ENCODE results near the gene ZCWPW2.

ZCWPW2 gene

GRCh38 chr3:28348629-28349468, at the start of gene ZCWPW2, which contains the start of gene AZI2:
TSS of gene ZCWPW2 (plus strand) at chr3:28348721. CDS start at chr3:28413069, 64,348 bp downstream.
TSS of gene AZI2 (minus strand) at chr3:28348824. CDS start at chr3:28340617, 8,207 bp downstream.
- no peaks in the 10 kb centered on the region for H3K27me3 Mint-ChIP-seq (ENCODE audit: low read depth)
- peak within 1 kb of the TSS; percentile 99 for H3K4me3 Mint-ChIP-seq
- peaks cover 30% of the 10 kb centered on the region for H3K36me3 Mint-ChIP-seq (ENCODE audit: low read depth)
- peak within 1 kb of the TSS; percentile 99 for H3K27ac Mint-ChIP-seq
- H3K9me3 Mint-ChIP-seq: peaks cover 15% of the 10 kb centered on the region
- H3K4me1 Mint-ChIP-seq (ENCODE audit: low read depth): peaks cover 50% of the 10 kb centered on the region

- no peak overlapping the region for H3K4me3 Mint-ChIP-seq
- peaks cover 3% of the 10 kb centered on the region for H3K36me3 Mint-ChIP-seq (ENCODE audit: low read depth)
- H3K27me3 Mint-ChIP-seq (ENCODE audit: low read depth): no peaks in the 10 kb centered on the region
- H3K27ac Mint-ChIP-seq: no peak overlapping the region
- peaks cover 5% of the 10 kb centered on the region for H3K4me1 Mint-ChIP-seq (ENCODE audit: low read depth)
- H3K9me3 Mint-ChIP-seq: no peaks in the 10 kb centered on the region
Measured at GRCh38 chr3:28299705-28300104, 48.8 kb upstream of the ZCWPW2 start.

GRCh38 chr3:28300345-28300962, 48.1 kb upstream of the ZCWPW2 start:
- Mint-ChIP-seq H3K36me3 (ENCODE audit: low read depth) (peaks cover 3% of the 10 kb centered on the region), H3K4me1 (ENCODE audit: low read depth) (peaks cover 3% of the 10 kb centered on the region), H3K4me3 (no peak overlapping the region), H3K27ac (no peak overlapping the region), H3K9me3 (no peaks in the 10 kb centered on the region), H3K27me3 (ENCODE audit: low read depth) (no peaks in the 10 kb centered on the region)

- Mint-ChIP-seq H3K27ac (no peak overlapping the region), H3K4me3 (no peak overlapping the region), H3K36me3 (ENCODE audit: low read depth) (peaks cover 3% of the 10 kb centered on the region), H3K27me3 (ENCODE audit: low read depth) (no peaks in the 10 kb centered on the region), H3K9me3 (no peaks in the 10 kb centered on the region), H3K4me1 (ENCODE audit: low read depth) (no peaks in the 10 kb centered on the region)
Measured at GRCh38 chr3:28301688-28302087, 46.8 kb upstream of the ZCWPW2 start.

GRCh38 chr3:28308196-28308595, 40.3 kb upstream of the ZCWPW2 start:
- no peak overlapping the region for H3K27ac Mint-ChIP-seq
- H3K27me3 Mint-ChIP-seq (ENCODE audit: low read depth): no peaks in the 10 kb centered on the region
- H3K9me3 Mint-ChIP-seq: no peaks in the 10 kb centered on the region
- H3K4me3 Mint-ChIP-seq: no peak overlapping the region
- no peaks in the 10 kb centered on the region for H3K4me1 Mint-ChIP-seq (ENCODE audit: low read depth)
- H3K36me3 Mint-ChIP-seq (ENCODE audit: low read depth): no peaks in the 10 kb centered on the region

GRCh38 chr3:28315711-28316110, 32.8 kb upstream of the ZCWPW2 start:
- Mint-ChIP-seq H3K27me3 (ENCODE audit: low read depth) (no peaks in the 10 kb centered on the region), H3K27ac (no peak overlapping the region), H3K36me3 (ENCODE audit: low read depth) (peaks cover 9% of the 10 kb centered on the region)

GRCh38 chr3:28316226-28316625, 32.3 kb upstream of the ZCWPW2 start:
- Mint-ChIP-seq H3K9me3 (no peaks in the 10 kb centered on the region), H3K4me1 (ENCODE audit: low read depth) (peaks cover 13% of the 10 kb centered on the region), H3K27me3 (ENCODE audit: low read depth) (no peaks in the 10 kb centered on the region), H3K36me3 (ENCODE audit: low read depth) (peaks cover 14% of the 10 kb centered on the region), H3K27ac (no peak overlapping the region), H3K4me3 (no peak overlapping the region)

More at GRCh38 chr3:28315711-28316110, 32.8 kb upstream of the ZCWPW2 start:
- Mint-ChIP-seq H3K4me3 (no peak overlapping the region), H3K4me1 (ENCODE audit: low read depth) (peaks cover 8% of the 10 kb centered on the region), H3K9me3 (no peaks in the 10 kb centered on the region)

- peaks cover 19% of the 10 kb centered on the region for H3K4me1 Mint-ChIP-seq (ENCODE audit: low read depth)
- H3K27me3 Mint-ChIP-seq (ENCODE audit: low read depth): no peaks in the 10 kb centered on the region
- H3K36me3 Mint-ChIP-seq (ENCODE audit: low read depth): peaks cover 21% of the 10 kb centered on the region
- H3K9me3 Mint-ChIP-seq: no peaks in the 10 kb centered on the region
- H3K4me3 Mint-ChIP-seq: no peak overlapping the region
- H3K27ac Mint-ChIP-seq: no peak overlapping the region
Measured at GRCh38 chr3:28317438-28318022, 31.0 kb upstream of the ZCWPW2 start.

- no peak overlapping the region for H3K4me3 Mint-ChIP-seq
- peaks cover 29% of the 10 kb centered on the region for H3K4me1 Mint-ChIP-seq (ENCODE audit: low read depth)
- no peak overlapping the region for H3K27ac Mint-ChIP-seq
- peaks cover 35% of the 10 kb centered on the region for H3K36me3 Mint-ChIP-seq (ENCODE audit: low read depth)
- H3K9me3 Mint-ChIP-seq: no peaks in the 10 kb centered on the region
- no peaks in the 10 kb centered on the region for H3K27me3 Mint-ChIP-seq (ENCODE audit: low read depth)
Measured at GRCh38 chr3:28320981-28321380, 27.5 kb upstream of the ZCWPW2 start.

GRCh38 chr3:28322464-28322863, 26.1 kb upstream of the ZCWPW2 start:
- no peak overlapping the region for H3K27ac Mint-ChIP-seq
- no peaks in the 10 kb centered on the region for H3K27me3 Mint-ChIP-seq (ENCODE audit: low read depth)
- peaks cover 35% of the 10 kb centered on the region for H3K36me3 Mint-ChIP-seq (ENCODE audit: low read depth)
- no peaks in the 10 kb centered on the region for H3K9me3 Mint-ChIP-seq
- H3K4me1 Mint-ChIP-seq (ENCODE audit: low read depth): peaks cover 40% of the 10 kb centered on the region
- H3K4me3 Mint-ChIP-seq: no peak overlapping the region

GRCh38 chr3:28326458-28326926, 22.0 kb upstream of the ZCWPW2 start:
- H3K4me3 Mint-ChIP-seq: peak overlapping the region; percentile 0
- no peaks in the 10 kb centered on the region for H3K27me3 Mint-ChIP-seq (ENCODE audit: low read depth)
- H3K9me3 Mint-ChIP-seq: no peaks in the 10 kb centered on the region
- peaks cover 21% of the 10 kb centered on the region for H3K36me3 Mint-ChIP-seq (ENCODE audit: low read depth)
- H3K27ac Mint-ChIP-seq: peak overlapping the region; percentile 50
- peaks cover 36% of the 10 kb centered on the region for H3K4me1 Mint-ChIP-seq (ENCODE audit: low read depth)

- Mint-ChIP-seq H3K27ac (no peak overlapping the region), H3K27me3 (ENCODE audit: low read depth) (no peaks in the 10 kb centered on the region), H3K36me3 (ENCODE audit: low read depth) (peaks cover 16% of the 10 kb centered on the region), H3K9me3 (no peaks in the 10 kb centered on the region), H3K4me1 (ENCODE audit: low read depth) (peaks cover 31% of the 10 kb centered on the region), H3K4me3 (no peak overlapping the region)
Measured at GRCh38 chr3:28328188-28329151, 20.1 kb upstream of the ZCWPW2 start.

GRCh38 chr3:28334552-28334951, 14.0 kb upstream of the ZCWPW2 start:
- Mint-ChIP-seq H3K27ac (no peak overlapping the region), H3K27me3 (ENCODE audit: low read depth) (no peaks in the 10 kb centered on the region), H3K36me3 (ENCODE audit: low read depth) (peaks cover 24% of the 10 kb centered on the region), H3K4me1 (ENCODE audit: low read depth) (peaks cover 22% of the 10 kb centered on the region), H3K9me3 (no peaks in the 10 kb centered on the region), H3K4me3 (no peak overlapping the region)

- H3K36me3 Mint-ChIP-seq (ENCODE audit: low read depth): peaks cover 29% of the 10 kb centered on the region
- H3K27ac Mint-ChIP-seq: peak overlapping the region; percentile 1
- no peaks in the 10 kb centered on the region for H3K27me3 Mint-ChIP-seq (ENCODE audit: low read depth)
- no peaks in the 10 kb centered on the region for H3K9me3 Mint-ChIP-seq
- H3K4me3 Mint-ChIP-seq: no peak overlapping the region
- H3K4me1 Mint-ChIP-seq (ENCODE audit: low read depth): peaks cover 22% of the 10 kb centered on the region
Measured at GRCh38 chr3:28335246-28335645, 13.3 kb upstream of the ZCWPW2 start.

All from T-helper 1 cell treated with Interleukin-12 subunit alpha and Interleukin-12 subunit beta and Interleukin-4 antibody, amounts not matched to agents 30 μg/mL and 1 μg/mL, for 36 hours (primary cell).